C4-2B (cell line): ENCODE data around the gene COMMD1.

ENCODE experiments used
- ZFX ChIP-seq: fragments of 450-650 bp; IDR thresholded peaks from 2 replicates; pipeline ENCODE4 v1.6.1; 2017
- TF ChIP-seq, protein P1 (sequence below): fragments of 450-650 bp; conservative IDR thresholded peaks from 2 replicates; pipeline ENCODE4 v1.5.1; 2017; ENCODE audit warnings: mild to moderate bottlenecking

- TF ChIP-seq, protein P1, sequence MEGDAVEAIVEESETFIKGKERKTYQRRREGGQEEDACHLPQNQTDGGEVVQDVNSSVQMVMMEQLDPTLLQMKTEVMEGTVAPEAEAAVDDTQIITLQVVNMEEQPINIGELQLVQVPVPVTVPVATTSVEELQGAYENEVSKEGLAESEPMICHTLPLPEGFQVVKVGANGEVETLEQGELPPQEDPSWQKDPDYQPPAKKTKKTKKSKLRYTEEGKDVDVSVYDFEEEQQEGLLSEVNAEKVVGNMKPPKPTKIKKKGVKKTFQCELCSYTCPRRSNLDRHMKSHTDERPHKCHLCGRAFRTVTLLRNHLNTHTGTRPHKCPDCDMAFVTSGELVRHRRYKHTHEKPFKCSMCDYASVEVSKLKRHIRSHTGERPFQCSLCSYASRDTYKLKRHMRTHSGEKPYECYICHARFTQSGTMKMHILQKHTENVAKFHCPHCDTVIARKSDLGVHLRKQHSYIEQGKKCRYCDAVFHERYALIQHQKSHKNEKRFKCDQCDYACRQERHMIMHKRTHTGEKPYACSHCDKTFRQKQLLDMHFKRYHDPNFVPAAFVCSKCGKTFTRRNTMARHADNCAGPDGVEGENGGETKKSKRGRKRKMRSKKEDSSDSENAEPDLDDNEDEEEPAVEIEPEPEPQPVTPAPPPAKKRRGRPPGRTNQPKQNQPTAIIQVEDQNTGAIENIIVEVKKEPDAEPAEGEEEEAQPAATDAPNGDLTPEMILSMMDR: no peak
- no peak for TF ChIP-seq ZFX
Measured at GRCh38 chr2:61950571-61951315, 45.3 kb downstream of the COMMD1 start.
